ENCODE measurements around the gene MAP3K19. TPM values are rescaled to one million over a fixed set of nuclear protein-coding genes. Genes with fewer than 3 reads are reported as not detected.
"Not testable (repeated sequence)": the region's sequence is repeated elsewhere in the genome, so short reads cannot be mapped to it uniquely, and the experiment has no call there.

The MAP3K19 gene, protein sequence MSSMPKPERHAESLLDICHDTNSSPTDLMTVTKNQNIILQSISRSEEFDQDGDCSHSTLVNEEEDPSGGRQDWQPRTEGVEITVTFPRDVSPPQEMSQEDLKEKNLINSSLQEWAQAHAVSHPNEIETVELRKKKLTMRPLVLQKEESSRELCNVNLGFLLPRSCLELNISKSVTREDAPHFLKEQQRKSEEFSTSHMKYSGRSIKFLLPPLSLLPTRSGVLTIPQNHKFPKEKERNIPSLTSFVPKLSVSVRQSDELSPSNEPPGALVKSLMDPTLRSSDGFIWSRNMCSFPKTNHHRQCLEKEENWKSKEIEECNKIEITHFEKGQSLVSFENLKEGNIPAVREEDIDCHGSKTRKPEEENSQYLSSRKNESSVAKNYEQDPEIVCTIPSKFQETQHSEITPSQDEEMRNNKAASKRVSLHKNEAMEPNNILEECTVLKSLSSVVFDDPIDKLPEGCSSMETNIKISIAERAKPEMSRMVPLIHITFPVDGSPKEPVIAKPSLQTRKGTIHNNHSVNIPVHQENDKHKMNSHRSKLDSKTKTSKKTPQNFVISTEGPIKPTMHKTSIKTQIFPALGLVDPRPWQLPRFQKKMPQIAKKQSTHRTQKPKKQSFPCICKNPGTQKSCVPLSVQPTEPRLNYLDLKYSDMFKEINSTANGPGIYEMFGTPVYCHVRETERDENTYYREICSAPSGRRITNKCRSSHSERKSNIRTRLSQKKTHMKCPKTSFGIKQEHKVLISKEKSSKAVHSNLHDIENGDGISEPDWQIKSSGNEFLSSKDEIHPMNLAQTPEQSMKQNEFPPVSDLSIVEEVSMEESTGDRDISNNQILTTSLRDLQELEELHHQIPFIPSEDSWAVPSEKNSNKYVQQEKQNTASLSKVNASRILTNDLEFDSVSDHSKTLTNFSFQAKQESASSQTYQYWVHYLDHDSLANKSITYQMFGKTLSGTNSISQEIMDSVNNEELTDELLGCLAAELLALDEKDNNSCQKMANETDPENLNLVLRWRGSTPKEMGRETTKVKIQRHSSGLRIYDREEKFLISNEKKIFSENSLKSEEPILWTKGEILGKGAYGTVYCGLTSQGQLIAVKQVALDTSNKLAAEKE (N-terminal part only)
- polyA plus RNA-seq (ENCODE audit: insufficient read length in 3 of 3) = 1 to 10 TPM in 1 of 3 donors, under 1 TPM in 2; 0.30 to 1.1 (median 0.36) TPM
- long read RNA-seq, donor 1 = 0 reads
- long read RNA-seq, donor 2 = 0 reads
- long read RNA-seq, donor 3 = 0 reads
- long read RNA-seq, donor 4 = 0 reads
- long read RNA-seq, donor 5 = 0 reads
- long read RNA-seq, donor 6, partial matches to known transcripts = 41 of 48 reads
- long read RNA-seq, donor 6, other reads (novel, unspliced or antisense) = 7 of 48 reads
- long read RNA-seq, donor 7 = 0 reads
- long read RNA-seq, donor 8 = 0 reads
- long read RNA-seq, donor 9 = 0 reads
- long read RNA-seq, donor 10 = 0 reads
- long read RNA-seq, donor 11 = 0 reads
- long read RNA-seq, donor 12 = 0 reads
- long read RNA-seq, donor 13 = 0 reads
- long read RNA-seq, donor 14 = 0 reads
- long read RNA-seq, donor 15 = 0 reads
- long read RNA-seq, donor 16 = 0 reads

DNA sequence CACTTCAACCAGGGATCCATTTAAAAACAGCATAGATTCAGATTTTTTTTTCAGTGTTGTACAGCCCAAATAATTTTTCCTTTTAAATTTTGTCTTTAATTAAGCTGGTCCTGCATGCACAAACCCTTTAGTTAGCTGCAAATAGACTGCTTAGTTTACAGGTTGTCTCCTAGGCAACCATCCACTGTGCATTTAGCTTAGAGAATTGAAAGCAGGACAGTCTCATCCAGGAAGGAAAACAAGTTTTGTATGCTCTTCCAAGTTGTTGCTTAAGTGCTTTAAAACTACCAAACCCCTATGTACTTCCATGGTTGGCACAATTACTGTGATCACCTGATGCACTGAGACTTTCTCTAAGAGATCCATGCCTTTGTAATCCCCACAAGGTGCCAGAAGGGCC is at the start of gene MAP3K19:
TSS of gene MAP3K19 (minus strand) at position 148 of the 400 bp plus-strand sequence. CDS start 22,800 bp downstream, outside the sequence.
- DNase-seq = no peak

DNA sequence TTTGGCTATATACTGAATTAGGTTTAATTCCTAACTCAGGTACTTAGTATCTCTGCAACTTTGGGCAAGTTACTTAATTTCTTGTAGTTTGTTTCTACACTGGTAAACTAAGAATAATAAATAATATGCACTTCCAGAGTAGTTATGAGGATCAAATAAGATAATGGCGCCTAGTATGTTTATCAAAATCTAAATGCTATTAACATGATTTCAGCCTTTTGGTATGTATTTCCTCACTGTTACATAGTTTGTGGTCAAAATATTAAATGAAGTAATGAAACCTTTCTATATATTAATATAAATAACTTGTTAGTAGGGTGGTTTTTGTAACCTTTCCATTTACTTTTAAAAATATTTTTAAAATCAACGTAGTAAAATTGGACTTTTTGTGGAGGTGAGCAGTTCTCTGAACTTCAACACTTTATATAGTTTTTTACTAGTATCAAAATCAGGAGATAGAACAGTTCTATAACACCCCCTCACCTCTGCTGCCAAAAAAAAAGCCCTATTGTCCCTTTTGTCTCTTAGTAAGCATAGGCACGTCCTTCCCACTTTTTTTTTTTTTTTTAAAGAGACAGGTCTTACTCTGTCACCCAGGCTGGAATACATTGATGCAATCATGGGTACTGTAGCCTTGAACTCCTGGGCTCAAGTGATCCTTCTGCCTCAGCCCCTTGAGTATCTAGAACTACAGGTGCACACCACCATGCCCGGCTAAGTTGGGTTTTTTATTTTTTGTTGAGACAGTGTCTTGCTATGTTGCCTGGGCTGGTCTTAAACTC is 49.6 kb upstream of the MAP3K19 start:
- no peak for DNase-seq

DNA sequence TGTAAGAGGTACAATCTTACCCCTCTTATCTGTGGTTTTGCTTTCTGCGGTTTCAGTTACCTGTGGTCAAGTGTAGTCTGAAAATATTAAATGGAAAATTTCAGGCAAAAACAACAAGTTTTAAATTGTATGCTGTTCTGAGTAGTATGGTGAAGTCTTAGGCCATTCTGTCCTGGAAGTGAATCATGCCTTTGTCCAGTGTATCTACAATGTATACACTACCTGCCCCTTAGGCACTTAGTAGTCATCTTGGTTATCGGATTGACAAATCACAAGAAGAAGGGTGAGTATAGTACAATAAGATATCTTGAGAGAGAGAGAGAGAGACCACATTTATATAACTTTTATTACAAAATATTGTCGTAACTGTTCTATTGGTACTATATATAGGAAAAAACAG is 48.3 kb upstream of the MAP3K19 start:
- DNase-seq = no peak

DNA sequence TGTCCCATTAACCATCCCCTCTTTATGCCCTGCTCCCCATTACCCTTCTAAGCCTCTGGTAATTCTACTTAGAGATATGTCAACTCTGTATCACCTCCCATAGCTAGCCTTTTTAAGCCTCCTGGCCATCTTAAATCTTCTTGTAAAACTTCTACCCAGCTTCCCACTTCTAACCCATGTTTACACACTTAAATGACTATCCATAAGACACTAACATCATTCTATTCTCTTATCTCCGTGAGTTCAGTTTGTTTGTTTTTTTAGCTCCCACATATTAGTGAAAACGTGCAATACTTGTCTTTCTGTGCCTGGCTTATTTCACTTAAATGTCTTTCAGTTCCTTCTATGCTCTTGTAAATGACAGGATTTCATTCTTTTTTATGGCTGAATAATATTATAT is 47.3 kb upstream of the MAP3K19 start:
- no peak for DNase-seq

DNA sequence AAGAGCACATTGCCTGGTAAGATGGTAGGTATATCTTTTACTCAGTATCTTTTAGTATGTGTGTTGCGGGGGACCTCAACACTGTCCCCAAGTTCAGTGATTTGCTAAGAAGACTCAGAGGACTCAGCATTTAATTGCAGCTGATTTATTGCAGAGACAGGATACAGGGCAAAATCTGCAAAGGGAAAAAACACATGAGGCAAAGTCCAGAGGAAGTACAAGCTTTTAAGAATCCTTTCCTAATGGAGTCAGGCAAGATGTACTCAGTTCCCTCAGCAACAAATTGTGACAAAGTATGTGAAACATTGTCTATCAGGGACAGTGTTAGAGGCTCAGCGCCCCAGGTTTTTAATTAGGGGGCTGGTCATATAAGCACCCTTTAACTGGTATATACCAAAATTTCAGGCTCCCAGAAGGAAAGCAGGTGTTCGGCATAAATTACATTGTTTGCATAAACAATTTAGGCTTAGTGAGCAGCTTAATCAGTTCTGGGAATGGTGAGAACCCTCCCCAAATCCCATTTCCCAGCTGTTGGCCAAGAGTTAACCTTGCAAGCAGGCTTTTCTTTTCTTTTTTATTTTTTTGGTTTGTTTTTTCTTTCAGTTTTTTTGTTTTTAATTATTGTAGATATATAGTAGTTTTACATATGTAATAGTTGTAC is 46.6 kb upstream of the MAP3K19 start:
- no peak for DNase-seq

DNA sequence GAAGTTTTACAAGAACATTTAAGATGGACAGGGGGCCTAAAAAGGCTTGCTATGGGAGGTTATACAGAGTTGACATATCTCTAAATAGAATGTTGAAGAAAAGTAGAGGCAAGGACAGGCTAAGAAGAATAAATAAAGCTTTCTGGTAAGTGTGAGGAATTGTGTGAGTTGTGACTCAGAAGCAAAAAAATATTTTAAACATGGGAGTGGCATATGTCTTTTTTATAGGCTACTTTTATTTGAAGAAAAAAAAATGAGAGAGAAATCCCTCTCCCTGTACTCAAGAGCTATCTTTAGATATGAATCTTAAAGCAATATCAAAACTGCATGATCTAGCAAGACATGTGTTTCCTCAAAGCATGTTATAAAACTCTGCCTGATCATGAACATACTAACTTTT is 45.9 kb upstream of the MAP3K19 start:
- no peak for DNase-seq

DNA sequence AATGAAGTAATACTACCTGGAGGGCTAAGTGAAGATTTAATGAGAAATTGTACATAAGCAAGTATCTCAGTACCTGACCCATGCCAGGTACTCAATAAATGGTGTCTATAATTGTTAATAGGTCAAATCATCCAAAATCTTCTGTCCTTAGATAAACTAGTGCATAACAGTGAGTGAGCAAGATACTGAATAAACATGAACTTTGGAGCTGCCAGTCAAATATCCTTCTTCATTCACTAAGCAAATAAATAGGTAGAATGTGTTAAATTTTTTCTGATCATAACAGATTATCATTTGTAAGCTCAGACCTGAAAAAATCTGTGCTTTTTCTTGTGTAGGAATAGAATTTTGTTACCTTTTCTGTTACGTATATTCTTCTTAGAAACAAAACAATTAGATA is 44.4 kb upstream of the MAP3K19 start:
- no peak for DNase-seq

DNA sequence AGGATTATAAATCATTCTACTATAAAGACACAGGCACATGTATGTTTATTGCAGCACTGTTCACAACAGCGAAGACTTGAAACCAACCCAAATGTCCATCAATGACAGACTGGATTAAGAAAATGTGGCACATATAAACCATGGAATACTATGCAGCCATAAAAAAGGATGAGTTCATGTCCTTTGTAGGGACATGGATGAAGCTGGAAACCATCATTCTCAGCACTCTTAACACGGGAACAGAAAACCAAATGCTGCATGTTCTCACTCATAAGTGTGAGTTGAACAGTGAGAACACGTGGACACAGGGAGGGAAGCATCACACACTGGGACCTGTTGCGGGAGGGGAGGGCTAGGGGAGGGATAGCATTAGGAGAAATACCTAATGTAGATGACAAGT is 42.4 kb upstream of the MAP3K19 start:
- DNase-seq = not testable (repeated sequence)

DNA sequence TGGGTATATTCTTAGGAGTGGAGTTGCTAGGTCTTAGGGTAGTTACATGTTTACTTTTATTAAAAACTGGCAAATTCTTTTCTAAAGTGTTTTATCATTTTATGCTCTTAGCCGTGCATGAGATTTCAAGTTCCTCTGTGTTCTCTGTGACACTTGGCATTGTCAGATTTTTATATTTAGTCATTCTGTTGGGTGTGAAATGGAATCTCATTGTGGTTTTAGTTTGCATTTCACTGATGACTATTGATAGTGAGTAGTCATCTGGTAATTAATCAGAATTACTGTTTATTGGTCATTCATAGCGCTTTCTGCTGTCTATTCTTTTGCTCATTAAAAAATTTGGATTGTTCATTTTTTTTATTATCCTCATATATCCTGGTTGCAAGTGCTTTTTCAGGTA is 39.0 kb upstream of the MAP3K19 start:
- DNase-seq = no peak

DNA sequence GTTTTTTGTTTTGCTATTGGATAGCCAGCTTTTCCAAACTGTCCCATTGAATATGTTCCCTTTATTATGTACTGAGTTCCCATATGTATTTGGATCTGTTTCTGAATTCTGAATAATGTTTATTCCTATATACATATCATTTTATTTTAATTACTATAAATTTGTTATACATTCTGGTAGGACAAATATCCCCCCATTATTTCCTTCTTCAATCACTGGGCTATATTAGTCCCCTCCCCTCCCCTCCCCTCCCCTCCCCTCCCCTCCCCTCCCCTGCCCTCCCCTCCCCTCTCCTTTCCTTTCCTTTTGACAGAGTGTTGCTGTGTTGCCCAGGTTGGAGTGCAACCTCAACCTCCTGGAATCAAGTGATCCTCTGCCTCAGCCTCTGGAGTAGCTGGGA is 31.2 kb upstream of the MAP3K19 start:
- no peak for DNase-seq

DNA sequence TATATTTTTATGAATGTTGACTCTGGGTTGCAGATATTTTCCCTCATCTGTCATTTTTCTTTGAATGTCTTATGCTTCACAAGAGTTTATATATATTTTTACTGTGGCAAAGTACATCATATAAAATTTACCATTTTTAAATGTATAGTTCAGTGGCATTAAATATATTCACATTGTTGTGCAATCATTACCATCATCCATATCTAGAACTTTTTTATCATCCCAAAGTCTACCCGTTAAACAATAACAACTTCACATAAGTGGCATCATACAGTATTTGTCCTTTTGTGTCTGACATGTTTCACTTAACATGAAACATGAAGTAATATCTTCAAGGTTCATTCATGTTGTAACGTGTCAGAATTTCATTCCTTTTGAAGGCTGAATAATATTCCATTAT is 29.3 kb upstream of the MAP3K19 start:
- DNase-seq = no peak

DNA sequence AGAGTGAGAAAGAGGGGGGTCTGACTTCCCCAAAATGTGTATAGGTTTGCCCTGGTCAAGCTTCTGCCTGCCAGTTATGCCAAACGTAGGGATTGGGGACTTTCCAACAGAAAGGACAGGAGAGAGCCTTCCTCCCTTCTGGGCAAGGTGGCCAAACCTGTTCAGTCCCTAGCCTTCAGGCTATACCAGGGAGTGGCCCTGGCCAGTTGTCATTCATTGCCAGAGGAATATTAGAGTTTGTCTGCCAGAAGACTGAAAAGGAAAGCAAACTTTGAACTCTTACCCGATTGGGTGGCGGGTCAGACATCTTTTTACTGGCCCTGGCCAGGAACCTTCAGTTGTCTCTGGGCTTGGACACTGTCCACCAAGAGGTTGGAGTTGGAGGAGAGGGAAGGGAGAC is 27.0 kb upstream of the MAP3K19 start:
- no peak for DNase-seq

DNA sequence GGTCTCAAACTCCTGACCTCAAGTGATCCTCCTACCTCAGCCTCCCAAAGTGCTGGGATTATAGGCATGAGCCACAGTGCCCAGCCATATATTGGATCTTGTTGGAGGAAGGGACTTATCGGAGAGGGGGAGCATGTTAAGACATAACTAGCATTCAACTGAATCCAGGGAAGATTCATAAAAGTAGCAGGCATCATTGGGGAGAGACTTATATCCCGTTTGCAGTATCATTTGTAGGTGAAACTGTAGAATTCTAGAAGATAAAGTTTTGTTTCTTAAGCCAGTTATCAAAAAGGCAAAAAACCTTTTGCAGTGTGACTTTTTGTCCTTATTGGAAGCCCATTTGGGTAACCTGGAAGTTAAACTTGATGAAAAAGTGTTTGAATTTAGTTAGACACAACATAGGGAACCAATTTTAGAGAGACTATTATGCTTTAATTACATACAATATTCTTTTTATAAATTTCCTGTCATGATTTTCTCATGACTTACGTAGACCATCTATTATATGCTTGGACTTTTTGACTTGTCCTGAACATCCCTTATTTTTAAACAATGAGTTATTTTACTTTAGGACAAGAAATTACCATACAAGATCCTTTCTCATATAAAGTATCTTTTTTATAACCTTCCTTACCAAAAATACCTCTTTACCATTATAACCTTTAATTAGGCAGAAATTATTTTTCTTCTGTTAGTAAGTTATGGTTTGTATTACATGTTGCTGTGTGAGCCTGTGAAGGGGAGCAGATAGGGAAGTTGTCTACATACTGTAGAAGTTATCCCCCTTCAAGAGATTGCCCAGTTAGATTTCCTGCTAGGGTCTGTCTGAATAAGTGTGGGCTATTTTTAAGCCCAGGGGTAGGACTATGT is 25.1 kb upstream of the MAP3K19 start:
- DNase-seq = no peak

DNA sequence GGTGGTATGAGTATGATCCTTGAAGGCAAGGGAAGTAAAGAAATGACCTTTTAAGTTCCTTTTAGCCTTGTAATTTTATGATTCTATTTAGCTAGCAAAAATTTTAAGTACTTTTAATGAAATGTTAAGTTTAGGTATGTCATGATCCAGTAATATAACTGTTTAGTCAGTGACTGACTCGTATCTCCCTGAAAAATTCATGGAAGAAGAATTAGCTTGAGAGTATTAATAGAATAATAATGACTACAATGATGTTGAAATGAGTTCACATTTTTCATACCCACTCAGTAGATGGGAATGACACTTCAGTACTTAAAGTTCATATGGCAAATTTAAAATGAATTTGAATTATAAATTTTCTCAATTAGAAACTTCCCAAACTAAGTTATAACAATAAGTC is 19.5 kb upstream of the MAP3K19 start:
- no peak for DNase-seq

DNA sequence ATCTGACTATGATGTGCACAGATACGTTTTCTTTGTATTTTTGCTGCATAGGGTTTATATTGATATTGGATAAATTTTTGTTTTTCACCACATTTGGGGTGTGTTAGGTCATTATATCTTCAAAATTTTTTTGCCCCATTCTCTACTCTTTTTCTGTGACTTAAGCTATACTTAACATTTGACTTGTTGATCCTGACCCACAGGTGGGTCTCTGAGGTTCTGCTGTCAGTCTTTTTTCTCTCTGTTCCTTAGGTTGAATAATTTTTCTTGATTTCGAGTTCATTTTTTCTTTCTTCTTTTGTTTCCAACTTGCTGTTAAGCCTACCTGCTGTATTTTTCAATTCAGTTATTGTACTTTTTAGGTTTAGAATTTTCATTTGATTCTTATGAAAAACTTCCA is 16.9 kb upstream of the MAP3K19 start:
- DNase-seq = no peak

DNA sequence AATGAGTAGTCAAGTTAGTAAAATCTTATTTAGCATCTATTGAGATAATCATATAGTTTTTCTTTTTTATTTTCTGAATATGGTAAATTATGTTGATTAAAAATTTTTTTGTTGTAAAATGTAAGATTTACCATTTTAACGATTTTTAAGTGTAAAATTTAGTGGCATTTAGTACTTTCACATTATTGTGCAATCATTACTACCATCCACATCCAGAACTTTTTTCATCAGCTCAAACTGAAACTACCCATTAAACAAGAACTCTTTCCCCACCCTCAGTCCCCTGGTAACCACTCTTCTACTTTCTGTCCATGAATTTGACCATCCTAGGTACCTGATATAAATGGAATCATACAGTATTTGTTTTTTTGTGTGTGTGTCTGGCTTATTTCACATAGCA is 16.0 kb upstream of the MAP3K19 start:
- DNase-seq = no peak

DNA sequence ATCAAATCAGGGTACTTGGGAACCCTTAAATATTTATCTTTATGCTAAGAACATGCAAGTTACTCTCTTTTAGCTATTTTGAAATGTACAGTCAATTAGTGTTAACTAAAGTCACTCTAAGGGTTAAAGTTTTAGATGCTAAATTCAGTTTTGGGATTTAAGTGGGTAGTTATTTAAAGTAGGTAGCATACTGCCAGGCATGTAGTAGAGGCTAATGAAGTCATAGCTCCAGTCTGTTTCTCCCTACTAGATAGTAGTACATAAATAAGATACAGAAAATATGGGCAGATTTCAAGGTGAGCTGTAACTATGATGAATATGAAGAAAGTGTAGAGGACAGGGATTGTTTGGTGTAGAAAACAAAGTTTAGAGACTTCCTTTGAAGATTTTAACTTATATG is 12.3 kb upstream of the MAP3K19 start:
- no peak for DNase-seq

DNA sequence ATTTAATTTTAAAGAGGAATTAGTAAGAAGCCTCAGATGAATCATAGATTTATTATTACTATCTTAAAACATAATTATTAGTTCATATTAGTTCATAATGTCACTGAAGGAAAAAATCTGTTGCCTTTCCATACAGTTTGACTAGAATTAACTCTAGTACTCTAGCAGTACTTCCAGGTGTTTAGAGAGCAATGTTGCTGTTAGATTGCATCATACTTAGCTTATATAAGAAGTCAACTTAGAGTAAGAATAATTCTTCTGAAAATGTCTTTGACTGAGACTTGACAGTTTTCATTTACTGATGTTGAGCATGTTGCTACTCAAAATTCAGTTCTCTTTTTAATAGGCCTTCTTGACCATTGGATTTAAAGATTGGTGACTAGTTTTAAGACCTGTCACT is 9.5 kb upstream of the MAP3K19 start:
- no peak for DNase-seq

DNA sequence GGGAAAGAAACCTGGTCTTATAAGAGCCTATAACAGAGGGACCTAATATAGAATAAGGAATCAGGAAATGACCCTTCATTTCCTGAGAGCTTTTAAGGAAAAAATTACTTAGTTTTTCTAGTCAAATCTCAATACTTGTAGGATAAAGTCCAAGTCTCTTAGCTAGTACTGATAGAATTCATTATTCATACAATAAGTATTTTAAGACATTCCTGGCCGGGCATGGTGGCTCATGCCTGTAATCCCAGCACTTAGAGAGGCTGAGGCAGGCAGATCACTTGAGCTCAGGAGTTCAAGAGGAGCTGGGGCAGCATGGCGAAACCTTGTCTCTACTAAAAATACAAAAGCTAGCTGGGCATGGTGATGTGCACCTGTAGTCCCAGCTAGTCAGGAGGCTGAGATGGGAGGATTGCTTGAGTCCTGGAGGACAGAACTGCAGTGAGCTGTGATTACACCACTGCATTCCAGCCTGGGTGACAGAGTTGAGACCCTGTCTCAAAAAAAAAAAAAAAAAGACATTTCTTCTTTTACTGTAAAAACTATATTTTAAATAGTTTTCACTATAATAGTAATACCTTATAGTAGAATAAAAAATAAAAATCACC is 8.0 kb upstream of the MAP3K19 start:
- no peak for DNase-seq
